HuH-7.5 (cell line): ENCODE measurements around the gene RFC2.
"Not testable (repeated sequence)": the region's sequence is repeated elsewhere in the genome, so short reads cannot be mapped to it uniquely, and the experiment has no call there.

Experiments used
- DNase-seq: peaks from one replicate; pipeline ENCODE4 v3.0.0; 2011; ENCODE audit warnings: low spot score

The RFC2 gene

DNA sequence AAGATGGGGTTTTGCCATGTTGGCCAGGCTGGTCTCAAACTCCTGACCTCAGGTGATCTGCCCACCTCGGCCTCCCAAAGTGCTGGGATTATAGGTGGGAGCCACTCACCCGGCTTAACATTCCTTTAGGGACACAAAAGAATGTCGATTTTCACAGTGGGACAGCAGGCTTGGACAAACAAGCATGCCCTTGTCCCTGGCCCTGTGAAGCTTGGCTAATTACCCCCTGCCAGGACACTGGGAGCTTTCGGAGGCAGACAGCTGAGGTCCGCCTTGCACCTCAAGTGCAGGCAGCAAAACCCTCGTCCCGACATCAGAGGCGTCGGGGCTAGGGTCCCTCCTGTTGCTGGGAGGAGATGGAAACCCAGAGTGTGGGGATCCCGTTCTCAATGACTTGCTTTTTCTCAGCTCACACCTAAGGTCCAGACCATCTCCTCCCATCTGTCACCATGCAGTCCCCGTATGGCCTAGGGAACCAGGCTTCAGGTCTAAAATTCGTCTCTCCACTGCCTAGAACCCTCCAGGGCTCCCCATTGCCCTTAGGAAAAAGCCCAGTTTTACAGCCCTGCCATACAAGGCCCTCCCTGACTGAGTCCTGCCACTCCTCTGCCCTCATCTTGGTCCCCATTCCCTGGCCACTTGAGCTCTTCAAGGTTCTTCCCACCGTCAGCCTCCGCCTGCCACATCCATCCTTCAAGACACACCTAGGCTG is 28.7 kb upstream of the RFC2 start:
- DNase-seq, result no peak

DNA sequence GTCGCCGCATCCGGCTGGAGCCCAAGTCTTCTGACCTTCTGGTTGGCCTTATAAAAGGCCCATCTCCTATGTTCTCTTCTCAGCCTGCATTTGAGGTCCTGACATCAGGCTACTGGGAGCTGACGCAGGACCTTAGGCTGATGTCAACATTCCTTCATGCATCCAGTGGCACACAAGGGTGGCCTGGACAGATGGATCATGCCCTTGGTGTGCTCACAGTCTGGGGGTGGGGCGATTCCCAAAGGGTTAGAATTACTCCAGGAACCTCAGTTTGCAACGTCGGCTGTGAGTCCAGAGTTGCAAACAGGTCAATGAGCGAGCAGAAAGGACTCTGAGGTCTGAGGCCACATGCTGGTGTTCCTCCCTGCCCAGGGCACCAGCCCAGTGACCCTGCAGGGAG is 26.8 kb upstream of the RFC2 start:
- DNase-seq, result no peak

DNA sequence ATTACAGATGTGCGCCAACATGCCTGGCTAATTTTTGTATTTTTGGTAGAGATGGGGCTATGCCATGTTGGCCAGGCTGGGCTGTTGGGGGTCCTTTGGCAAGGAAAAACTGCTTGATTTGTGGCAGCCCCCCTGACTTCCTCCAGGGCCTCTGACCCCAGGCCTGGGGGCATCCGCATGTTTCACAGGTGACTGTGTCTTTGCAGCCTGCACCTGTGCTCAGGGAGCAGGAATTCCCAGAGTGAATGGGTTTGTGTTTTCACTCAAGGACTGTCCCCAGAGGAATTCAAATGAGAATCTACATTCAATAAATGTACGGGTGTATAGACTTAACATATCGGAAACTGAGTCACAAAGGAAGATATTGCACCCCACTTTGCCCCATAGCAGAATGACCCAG is 23.4 kb upstream of the RFC2 start:
- no peak for DNase-seq

GRCh38 chr7:74275401-74275881 is 21.2 kb upstream of the RFC2 start:
- DNase-seq, result peak; percentile 49

DNA sequence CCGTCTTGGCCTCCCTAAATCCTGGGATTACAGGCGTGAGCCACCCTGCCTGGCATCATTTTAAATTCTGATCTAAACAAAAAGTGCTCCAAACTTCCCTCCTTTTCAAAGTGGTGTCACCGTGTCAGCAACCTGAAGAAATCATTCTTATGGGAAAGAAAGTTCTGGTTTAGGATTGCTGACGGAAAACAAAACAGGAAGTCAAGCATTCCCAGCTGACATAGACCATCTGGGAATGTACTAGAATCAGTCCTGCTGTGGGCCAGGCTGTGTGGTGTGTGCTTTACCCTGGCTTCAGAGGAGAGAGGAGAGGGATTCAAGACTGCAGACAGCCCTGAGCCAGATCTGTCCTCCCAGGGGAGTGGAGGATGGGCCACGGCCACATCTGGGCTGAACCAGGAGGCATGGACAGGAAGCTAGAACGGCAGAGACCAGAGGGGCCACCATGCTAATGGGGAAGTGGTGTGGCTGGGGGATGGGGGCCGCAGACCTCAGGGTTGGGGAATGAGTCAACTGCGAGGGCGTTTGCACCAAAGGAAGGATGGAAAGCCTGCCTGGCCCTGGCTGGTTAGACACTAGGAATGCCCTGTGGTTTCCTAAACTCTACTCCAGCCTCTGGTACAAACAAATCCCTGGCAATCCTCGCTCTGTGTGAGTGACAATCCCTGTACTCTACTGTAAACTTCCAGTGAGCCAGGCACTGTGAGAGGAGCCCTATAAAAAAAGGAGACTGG is 18.3 kb upstream of the RFC2 start:
- no peak for DNase-seq

GRCh38 chr7:74271742-74272141 is 17.5 kb upstream of the RFC2 start:
- DNase-seq, result no peak

- peak; percentile 70 for DNase-seq
Observed at GRCh38 chr7:74269757-74270277, 15.6 kb upstream of the RFC2 start.

DNA sequence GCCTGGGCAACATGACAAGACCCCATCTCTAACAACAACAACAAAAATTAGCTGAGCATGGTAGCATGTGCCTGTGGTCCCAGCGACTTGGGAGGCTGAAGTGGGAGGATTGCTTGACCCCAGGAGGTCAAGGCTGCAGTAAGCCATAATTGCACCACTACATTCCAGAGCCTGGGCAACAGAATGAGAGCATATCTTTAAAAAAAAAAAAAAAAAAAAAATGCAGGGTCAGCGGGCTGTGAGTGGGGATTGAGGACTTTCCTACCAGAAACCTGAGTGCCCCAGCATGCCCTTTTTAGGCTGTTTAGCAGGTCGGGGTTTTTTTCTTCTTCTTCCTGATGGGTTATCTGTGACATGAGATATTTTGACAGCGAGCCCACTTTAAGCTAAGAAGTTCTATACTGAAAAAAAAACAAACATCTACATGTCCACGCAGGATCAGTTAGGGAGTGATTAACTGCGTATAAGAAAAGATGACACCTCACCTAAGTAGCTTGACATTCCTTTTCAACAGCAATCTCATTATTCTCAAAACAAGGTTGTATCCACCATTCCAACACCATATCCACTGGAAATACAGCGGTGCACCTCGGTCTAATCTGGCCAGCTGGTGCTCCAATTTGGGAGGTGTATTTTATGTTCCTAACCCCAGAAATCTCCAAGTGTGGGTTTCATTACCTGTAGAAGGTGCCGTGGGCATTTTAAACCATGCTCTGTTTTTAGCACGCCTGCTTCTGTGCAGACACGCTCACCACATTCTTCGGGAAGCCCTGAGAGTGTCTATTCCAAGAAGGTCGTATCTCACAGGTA is 13.8 kb upstream of the RFC2 start:
- no peak for DNase-seq

GRCh38 chr7:74266191-74266963 is 12.2 kb upstream of the RFC2 start:
- DNase-seq, result no peak

- no peak for DNase-seq
Observed at GRCh38 chr7:74263399-74264120, 9.4 kb upstream of the RFC2 start.

DNA sequence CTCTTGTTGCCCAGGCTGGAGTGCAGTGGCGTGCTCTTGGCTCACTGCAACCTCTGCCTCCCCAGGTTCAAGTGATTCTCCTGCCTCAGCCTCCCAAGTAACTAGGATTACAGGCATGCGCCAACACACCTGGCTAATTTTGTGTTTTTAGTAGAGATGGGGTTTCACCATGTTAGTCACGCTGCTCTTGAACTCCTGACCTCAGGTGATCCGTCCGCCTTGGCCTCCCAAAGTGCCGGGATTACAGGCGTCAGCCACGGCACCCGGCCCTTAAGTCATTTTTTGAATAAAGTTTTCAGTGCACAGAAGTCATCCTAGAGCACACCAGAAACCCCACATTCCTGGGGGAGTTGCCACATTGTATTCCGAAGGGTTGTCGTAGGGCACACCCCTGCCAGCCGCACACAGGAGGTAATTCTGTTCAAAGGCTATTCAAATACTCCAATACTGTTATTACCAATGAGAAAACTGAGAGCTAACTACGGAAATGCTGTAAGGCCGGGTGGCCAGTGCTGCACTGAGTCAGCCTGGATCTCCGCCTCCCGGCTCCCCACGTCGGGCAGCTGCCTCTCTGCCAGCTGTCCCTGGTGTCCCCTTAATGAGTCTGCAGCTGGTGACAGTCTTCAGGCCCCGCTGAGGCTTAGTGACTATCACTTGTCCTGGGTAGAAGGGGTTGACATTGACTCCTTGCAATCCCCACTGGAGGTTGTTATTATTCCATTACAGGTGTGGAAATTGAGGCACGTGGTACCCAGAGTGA is 8.6 kb upstream of the RFC2 start:
- no peak for DNase-seq

DNA sequence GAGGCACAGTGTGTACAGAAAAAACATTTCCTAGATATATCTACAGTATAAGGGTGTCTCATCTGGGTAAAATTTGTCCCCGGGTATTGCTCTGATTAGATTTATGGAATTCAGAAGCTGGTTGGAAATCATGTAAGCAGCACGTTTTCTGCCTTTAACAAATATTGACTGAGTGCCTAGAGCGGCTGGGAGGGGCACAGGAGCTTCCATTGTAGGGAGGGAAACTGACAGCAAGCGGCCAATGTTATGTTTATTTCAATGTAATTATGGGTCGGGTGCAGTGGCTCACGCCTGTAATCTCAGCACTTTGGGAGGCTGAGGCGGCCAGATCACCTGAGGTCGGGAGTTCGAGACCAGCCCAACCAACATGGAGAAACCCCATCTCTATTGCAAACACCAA is 4.4 kb upstream of the RFC2 start:
- DNase-seq, result no peak

DNA sequence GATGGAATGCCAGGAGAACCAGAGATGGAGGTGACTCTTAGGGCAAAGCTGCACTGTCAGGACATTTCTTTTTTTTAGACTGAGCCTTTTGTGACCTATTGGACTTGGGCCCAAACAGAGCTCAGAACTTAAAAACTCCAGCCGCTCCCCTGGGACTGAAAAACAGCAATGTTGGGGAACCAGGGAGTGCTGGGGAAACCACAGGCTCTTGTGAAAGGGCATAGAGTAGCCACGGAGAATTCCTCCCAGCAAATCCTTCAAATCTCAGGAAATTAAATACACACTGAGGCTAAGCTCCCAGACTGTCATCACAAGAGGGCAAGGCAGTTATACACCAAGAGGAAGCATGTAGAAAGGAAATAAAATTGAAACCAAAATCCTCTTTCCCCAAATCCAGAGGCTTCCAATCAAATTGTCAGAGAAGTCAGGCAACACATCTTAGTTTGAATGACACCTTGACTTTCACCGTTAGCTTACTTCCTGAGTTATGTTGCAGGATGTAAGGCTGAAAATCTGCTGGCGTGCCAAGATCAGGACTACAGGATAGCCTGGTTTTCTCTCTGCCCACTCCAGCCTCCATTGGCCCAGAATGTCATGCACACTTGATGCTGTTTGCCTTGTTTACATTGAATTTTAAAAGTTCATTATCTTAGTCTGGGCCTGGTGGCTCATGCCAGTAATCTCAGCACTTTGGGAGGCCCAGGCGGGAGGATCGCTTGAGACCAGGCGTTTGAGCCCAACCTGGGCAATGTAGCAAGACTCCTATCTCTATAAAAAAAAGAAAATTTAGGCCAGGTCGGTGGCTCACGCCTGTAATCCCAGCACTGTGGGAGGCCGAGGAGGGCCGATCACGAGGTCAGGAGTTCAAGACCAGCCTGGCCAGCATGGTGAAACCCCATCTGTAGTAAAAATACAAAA is 2.6 kb upstream of the RFC2 start:
- DNase-seq, result no peak

- not testable (repeated sequence) for DNase-seq
Observed at GRCh38 chr7:74255461-74255860, 1.3 kb upstream of the RFC2 start.

DNA sequence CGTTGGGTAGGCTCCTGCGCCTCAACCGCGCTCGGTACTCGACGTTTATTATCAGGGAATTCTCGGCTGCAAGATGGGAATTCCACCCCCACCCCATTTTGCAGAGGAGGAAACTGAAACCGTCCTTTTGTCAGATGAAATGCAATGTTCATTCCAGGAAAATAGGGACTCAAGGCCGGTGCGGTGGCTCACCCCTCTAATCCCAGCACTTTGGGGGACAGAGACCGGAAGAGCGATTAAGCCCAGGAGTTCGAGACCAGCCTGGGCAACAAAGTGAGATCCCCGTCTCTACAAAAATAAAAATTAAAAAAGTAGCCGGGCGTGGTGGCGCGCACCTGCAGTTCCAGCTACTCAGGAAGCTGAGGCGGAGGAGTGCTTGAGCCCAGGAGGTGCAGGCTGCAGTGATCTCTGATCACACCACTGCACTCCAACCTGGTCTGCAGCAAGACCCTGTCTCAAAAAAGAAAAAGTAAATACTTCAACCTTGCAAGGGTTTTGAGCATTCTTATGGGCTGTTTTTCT is 720 bp upstream of the RFC2 start:
- DNase-seq, result no peak

DNA sequence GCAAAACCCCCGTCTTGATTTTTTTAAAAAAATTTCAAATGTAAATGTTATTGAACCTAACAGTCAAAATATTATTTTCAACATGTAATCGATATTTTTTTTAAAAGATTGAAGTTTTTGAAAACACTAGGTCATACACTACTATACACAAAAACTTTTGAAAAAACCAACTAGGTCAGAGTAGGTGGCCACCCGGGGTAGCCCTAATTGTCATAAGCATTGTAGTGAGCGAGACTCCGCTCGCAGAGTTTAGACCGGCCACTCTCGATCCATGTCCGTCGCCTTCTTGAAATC is 417 bp downstream of the RFC2 start:
- no peak for DNase-seq

- no peak for DNase-seq
Observed at GRCh38 chr7:74253331-74253730, 868 bp downstream of the RFC2 start.

DNA sequence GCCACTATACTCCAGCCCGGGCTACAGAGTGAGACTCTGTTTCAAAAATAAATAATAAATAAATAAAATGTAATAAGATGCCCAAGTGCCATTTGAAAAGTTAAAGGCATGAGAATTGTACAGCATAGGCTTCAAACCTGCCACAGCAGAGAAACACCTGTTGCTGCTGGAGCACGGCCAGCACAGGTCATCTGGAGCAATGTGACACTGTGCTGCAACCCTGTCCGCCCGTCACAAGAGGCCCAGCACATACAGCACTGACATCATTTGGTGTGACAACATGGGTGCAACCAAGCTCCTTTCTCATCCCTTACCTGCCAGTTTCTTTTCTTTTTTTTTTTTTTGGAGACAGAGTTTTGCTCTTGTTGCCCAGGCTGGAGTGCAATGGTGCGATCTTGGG is 1.3 kb downstream of the RFC2 start:
- DNase-seq, result no peak

- peak; percentile 50 for DNase-seq
Observed at GRCh38 chr7:74249058-74249457, 5.1 kb downstream of the RFC2 start.
